Trophoblast cell (in vitro differentiated cells and primary cell): ENCODE data around the gene TEX44.
A peak's percentile ranks its signal among the peaks of the same experiment; 100 is the strongest.
"Not testable (repeated sequence)": the region's sequence is repeated elsewhere in the genome, so short reads cannot be mapped to it uniquely, and the experiment has no call there.

Experiments
- DNase-seq, 2 donors: peaks; one replicate each; pipeline ENCODE4 v3.0.0-alpha.2; 2016
- H2AFZ ChIP-seq: 2 replicates; pipeline ENCODE4 v1.6.1; 2013; ENCODE audit warnings: low read length, moderate library complexity, mild to moderate bottlenecking; ENCODE audit not compliant: insufficient read depth, poor library complexity
- H2AK5ac ChIP-seq: 2 replicates; pipeline ENCODE4 v1.6.1; 2013; ENCODE audit warnings: mild to moderate bottlenecking, low read length
- H2BK120ac ChIP-seq: 2 replicates; pipeline ENCODE4 v1.6.1; 2013; ENCODE audit warnings: low read length, mild to moderate bottlenecking, moderate library complexity; ENCODE audit not compliant: insufficient read depth, poor library complexity
- H2BK12ac ChIP-seq: 2 replicates; pipeline ENCODE4 v1.6.1; 2013; ENCODE audit warnings: mild to moderate bottlenecking, low read length, moderate library complexity
- H2BK5ac ChIP-seq: 2 replicates; pipeline ENCODE4 v1.6.1; 2013; ENCODE audit warnings: low read length, low read depth, moderate library complexity, mild to moderate bottlenecking; ENCODE audit not compliant: poor library complexity
- H3K14ac ChIP-seq: 2 replicates; pipeline ENCODE4 v1.6.1; 2013; ENCODE audit warnings: mild to moderate bottlenecking, low read length
- H3K18ac ChIP-seq: 2 replicates; pipeline ENCODE4 v1.6.1; 2013; ENCODE audit warnings: mild to moderate bottlenecking, low read length
- H3K23ac ChIP-seq: 2 replicates; pipeline ENCODE4 v1.6.1; 2013; ENCODE audit warnings: low read length
- H3K27ac ChIP-seq: 2 replicates; pipeline ENCODE4 v1.5.1; 2013; ENCODE audit warnings: low read depth, mild to moderate bottlenecking, inconsistent platforms, low read length, moderate library complexity
- H3K27me3 ChIP-seq: 2 replicates; pipeline ENCODE4 v1.6.1; 2013; ENCODE audit warnings: inconsistent platforms, mild to moderate bottlenecking, low read length, moderate library complexity; ENCODE audit not compliant: insufficient read depth
- H3K36me3 ChIP-seq, 2 experiments: 1 replicate in 1 of 2; 2 replicates in 1 of 2; pipeline ENCODE4 v1.6.1; 2013; ENCODE audit warnings: low read length in 2 of 2, mild to moderate bottlenecking in 2 of 2, moderate library complexity in 1 of 2; ENCODE audit not compliant: insufficient read depth in 2 of 2, control insufficient read depth in 1 of 2
- H3K4ac ChIP-seq: 2 replicates; pipeline ENCODE4 v1.6.1; 2013; ENCODE audit warnings: low read depth, mild to moderate bottlenecking, low read length, moderate library complexity
- H3K4me1 ChIP-seq, 2 experiments: 1 replicate in 1 of 2; 2 replicates in 1 of 2; pipeline ENCODE4 v1.6.1; 2013; ENCODE audit warnings: low read length in 2 of 2, mild to moderate bottlenecking in 2 of 2, moderate library complexity in 1 of 2; ENCODE audit not compliant: insufficient read depth in 2 of 2, control insufficient read depth in 1 of 2
- H3K4me2 ChIP-seq: 2 replicates; pipeline ENCODE4 v1.6.1; 2013; ENCODE audit warnings: inconsistent platforms, mild to moderate bottlenecking, low read length, moderate library complexity
- H3K4me3 ChIP-seq: 2 replicates; pipeline ENCODE4 v1.5.1; 2013; ENCODE audit warnings: mild to moderate bottlenecking, low read depth, low read length, inconsistent platforms
- H3K79me1 ChIP-seq: one replicate; pipeline ENCODE4 v1.6.1; 2013; ENCODE audit warnings: low read length
- H3K79me2 ChIP-seq: 2 replicates; pipeline ENCODE4 v1.6.1; 2013; ENCODE audit warnings: low read length, mild to moderate bottlenecking; ENCODE audit not compliant: control insufficient read depth, insufficient read depth, poor library complexity
- H3K9ac ChIP-seq: 2 replicates; pipeline ENCODE4 v1.6.1; 2013; ENCODE audit warnings: mild to moderate bottlenecking, low read length
- H3K9me3 ChIP-seq: 2 replicates; pipeline ENCODE4 v1.6.1; 2013; ENCODE audit warnings: low read depth, mild to moderate bottlenecking, control low read depth, inconsistent platforms, low read length; ENCODE audit not compliant: insufficient read depth
- H4K12ac ChIP-seq: 2 replicates; pipeline ENCODE4 v1.6.1; 2013; ENCODE audit warnings: low read depth, mild to moderate bottlenecking, low read length, moderate library complexity
- H4K8ac ChIP-seq: 2 replicates; pipeline ENCODE4 v1.6.1; 2013; ENCODE audit warnings: low read depth, mild to moderate bottlenecking, low read length, moderate library complexity
- H4K91ac ChIP-seq: one replicate; pipeline ENCODE4 v1.6.1; 2013; ENCODE audit warnings: low read depth, mild to moderate bottlenecking, low read length, moderate library complexity
- WGBS: extraction: QIAGEN DNeasy Blood & Tissue Kit; methylation state at CpG from one replicate; pipeline ENCODE4 v1.1.7; 2013; ENCODE audit warnings: missing lambda C conversion rate; ENCODE audit not compliant: insufficient read length, insufficient coverage; ENCODE audit errors: extremely low coverage; 5-methylcytosine and 5-hydroxymethylcytosine counted together

TEX44 gene

DNA sequence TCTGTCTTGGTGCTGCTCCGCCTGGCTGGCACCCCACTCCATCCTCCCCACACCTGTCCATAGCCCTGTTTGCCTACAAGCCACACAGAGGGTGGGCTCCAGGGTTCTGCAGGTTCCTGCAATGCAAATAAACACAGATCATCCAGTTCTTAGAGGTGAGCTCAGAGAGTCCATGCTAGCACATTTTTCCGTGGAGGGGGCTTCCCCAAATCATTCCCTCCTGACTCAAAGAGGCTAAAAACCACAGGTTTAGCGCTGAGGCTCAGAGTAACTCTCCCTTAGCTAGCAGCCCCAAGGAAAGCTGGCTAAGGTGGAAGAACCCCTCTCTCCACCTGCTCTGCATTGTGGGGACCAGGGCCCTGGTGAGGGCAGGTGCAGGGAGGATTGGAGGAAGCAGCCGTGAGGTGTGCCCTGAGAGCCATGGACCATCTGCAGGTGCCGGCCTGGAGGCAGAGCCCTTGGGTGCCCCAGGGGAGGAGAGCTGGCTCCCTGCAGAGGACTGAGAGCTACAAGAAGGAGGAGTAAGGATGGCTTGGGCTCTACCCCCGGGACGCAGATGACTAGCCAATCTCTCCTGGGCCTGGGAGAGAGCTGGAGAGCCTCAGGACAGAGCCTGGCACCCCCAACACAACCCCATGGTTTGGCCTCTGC is 23.8 kb upstream of the TEX44 start:
- Histone ChIP-seq H3K9me3 (peaks cover 1% of the 10 kb centered on the region), H4K8ac (peak overlapping the region; percentile 40), H3K79me1 (peaks cover 9% of the 10 kb centered on the region), H3K23ac (no peak overlapping the region), H3K4me3 (no peak overlapping the region), H2BK120ac (no peak overlapping the region), H3K79me2 (peaks cover 2% of the 10 kb centered on the region), H2AK5ac (no peak overlapping the region), H3K36me3 (no peaks in the 10 kb centered on the region), H3K27ac (no peak overlapping the region), H2BK5ac (no peak overlapping the region), H3K9ac (no peak overlapping the region), H3K4me2 (no peak overlapping the region), H3K4me1 (peaks cover 11 to 14% of the 10 kb centered on the region in 2 experiments), H2BK12ac (no peak overlapping the region), H3K18ac (no peak overlapping the region), H3K4ac (no peak overlapping the region), H4K12ac (no peak overlapping the region), H4K91ac (peak overlapping the region; percentile 9), H2AFZ (no peak overlapping the region), H3K27me3 (no peaks in the 10 kb centered on the region), H3K14ac (no peak overlapping the region)
- DNase-seq, result no peak
- WGBS, result no CpG with 5 or more reads among the region's 7 CpGs

DNA sequence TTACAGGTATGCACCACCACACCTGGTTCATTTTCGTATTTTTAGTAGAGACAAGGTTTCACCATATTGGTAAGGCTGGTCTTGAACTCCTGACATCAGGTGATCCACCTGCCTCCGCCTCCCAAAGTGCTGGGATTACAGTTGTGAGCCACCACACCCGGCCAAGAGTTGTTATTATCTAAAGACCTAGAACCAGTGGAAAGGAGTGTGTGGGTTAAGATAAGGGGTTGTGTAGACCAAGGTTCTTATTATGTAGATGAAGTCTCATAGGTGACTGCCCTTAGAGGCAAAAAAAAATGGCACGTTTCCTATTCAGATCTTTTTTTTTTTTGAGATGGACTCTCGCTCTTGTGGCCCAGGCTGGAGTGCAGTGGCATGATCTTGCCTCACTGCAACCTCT is 21.7 kb upstream of the TEX44 start:
- H3K4ac ChIP-seq, H4K8ac ChIP-seq, DNase-seq, H3K23ac ChIP-seq, H3K14ac ChIP-seq, H4K91ac ChIP-seq, H3K9me3 ChIP-seq, H3K27me3 ChIP-seq, H3K4me2 ChIP-seq, H2BK120ac ChIP-seq, H3K36me3 ChIP-seq, H3K4me3 ChIP-seq, H3K18ac ChIP-seq, H3K27ac ChIP-seq, H2AFZ ChIP-seq, H2AK5ac ChIP-seq, H4K12ac ChIP-seq, H3K79me2 ChIP-seq, H3K9ac ChIP-seq, H2BK5ac ChIP-seq: not testable (repeated sequence)
- peaks cover 11% of the 10 kb centered on the region for H3K79me1 ChIP-seq
- H2BK12ac ChIP-seq, result peak overlapping the region; percentile 13
- WGBS, result no CpG with 5 or more reads among the region's 5 CpGs
- peaks cover 11 to 14% of the 10 kb centered on the region in 2 experiments for H3K4me1 ChIP-seq

DNA sequence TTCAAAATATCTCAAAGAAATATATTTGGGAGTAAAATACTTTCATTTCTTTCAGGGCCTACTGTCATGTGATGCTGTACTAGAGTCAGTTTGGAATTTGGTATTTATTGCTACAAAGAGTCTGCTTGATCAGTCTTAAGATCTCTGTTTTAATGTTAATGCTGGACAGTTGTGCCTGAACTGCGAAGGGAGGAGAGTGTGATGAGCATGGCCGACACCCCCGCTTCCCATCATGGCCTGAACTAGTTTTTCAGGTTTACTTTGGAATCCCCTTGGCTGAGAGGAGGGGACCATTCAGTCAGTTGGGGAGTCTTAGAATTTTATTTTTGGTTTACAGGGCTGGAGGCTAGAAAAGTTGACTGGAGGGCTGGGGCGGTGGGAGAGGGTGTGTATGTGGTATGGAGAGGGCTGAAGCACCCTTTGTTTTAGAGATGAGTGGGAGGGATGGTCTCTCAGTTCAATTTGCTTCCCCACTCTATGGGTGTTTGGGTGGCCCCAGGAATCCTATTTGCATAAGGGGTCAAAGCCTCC is 20.9 kb upstream of the TEX44 start:
- Histone ChIP-seq H3K4ac (no peak overlapping the region), H3K79me2 (peaks cover 2% of the 10 kb centered on the region), H4K12ac (no peak overlapping the region), H2BK5ac (peak overlapping the region; percentile 85), H3K27ac (peak overlapping the region; percentile 73), H3K23ac (no peak overlapping the region), H3K4me1 (peaks cover 16 to 20% of the 10 kb centered on the region in 2 experiments), H2BK12ac (peak overlapping the region; percentile 80), H3K79me1 (peaks cover 16% of the 10 kb centered on the region), H3K14ac (peak overlapping the region; percentile 52), H3K18ac (peak overlapping the region; percentile 70), H3K4me2 (peak overlapping the region; percentile 36), H2BK120ac (peak overlapping the region; percentile 76), H4K8ac (peak overlapping the region; percentile 13), H3K9me3 (no peaks in the 10 kb centered on the region), H4K91ac (peak overlapping the region; percentile 70), H2AFZ (no peak overlapping the region), H2AK5ac (no peak overlapping the region), H3K36me3 (no peaks in the 10 kb centered on the region), H3K4me3 (no peak overlapping the region), H3K27me3 (no peaks in the 10 kb centered on the region), H3K9ac (no peak overlapping the region)
- DNase-seq, result peak in 1 of 2 donors; percentile 34
- no CpG with 5 or more reads among the region's 4 CpGs for WGBS

DNA sequence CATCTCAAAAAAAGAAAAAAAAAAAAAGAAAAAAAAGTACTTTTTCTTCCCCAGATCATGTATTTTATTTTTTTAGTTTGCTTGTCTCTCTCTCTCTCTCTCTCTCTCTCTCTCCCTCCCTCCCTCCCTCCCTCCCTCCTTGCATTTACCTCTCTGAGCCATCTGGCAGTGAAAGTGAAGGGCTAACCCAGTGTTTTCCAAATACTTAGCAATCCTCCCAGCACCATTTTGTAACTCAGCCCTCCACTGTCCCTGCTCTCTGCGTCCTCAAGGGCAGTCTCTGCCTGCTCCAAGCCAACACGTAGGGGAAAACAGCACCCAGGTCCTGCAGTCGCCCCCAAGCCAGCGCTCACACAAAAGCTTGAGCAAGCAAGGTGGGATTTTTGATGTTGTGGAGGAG is 19.6 kb upstream of the TEX44 start:
- no peak overlapping the region for H2BK5ac ChIP-seq
- H3K4me2 ChIP-seq, result no peak overlapping the region
- H3K79me1 ChIP-seq, result peaks cover 19% of the 10 kb centered on the region
- peak overlapping the region; percentile 89 for H3K18ac ChIP-seq
- DNase-seq, result peak in 1 of 2 donors; percentile 35
- peak overlapping the region; percentile 85 for H2AFZ ChIP-seq
- H3K27ac ChIP-seq, result no peak overlapping the region
- no peaks in the 10 kb centered on the region for H3K27me3 ChIP-seq
- H3K9me3 ChIP-seq, result no peaks in the 10 kb centered on the region
- no CpG with 5 or more reads among the region's 4 CpGs for WGBS
- H2BK12ac ChIP-seq, result peak overlapping the region; percentile 46
- peak overlapping the region; percentile 65 for H2AK5ac ChIP-seq
- no peak overlapping the region for H4K12ac ChIP-seq
- no peak overlapping the region for H3K23ac ChIP-seq
- peak overlapping the region; percentile 90 for H3K14ac ChIP-seq
- peaks cover 2% of the 10 kb centered on the region for H3K79me2 ChIP-seq
- H3K9ac ChIP-seq, result no peak overlapping the region
- H4K91ac ChIP-seq, result peak overlapping the region; percentile 30
- no peak overlapping the region for H3K4me3 ChIP-seq
- H4K8ac ChIP-seq, result peak overlapping the region; percentile 84
- peak overlapping the region; percentile 48 for H3K4ac ChIP-seq
- H3K36me3 ChIP-seq, result no peaks in the 10 kb centered on the region
- peaks cover 16 to 23% of the 10 kb centered on the region in 2 experiments for H3K4me1 ChIP-seq
- peak overlapping the region; percentile 78 for H2BK120ac ChIP-seq
